ENCODE data around the gene AGBL3.

GRCh38 chr7:135151132-135151531 is 164.8 kb downstream of the AGBL3 start:
- TF ChIP-seq CTCF (conservative IDR thresholded peaks at IDR 0.05 in 1 of 2, IDR thresholded peaks at IDR 0.05 in 1 of 2; ENCODE audit: extremely low read depth in 1 of 2, insufficient read depth in 1 of 2, low read depth in 1 of 2, low read length in 2 of 2) (no peak), EZH2 (IDR thresholded peaks at IDR 0.05; ENCODE audit: borderline replicate concordance, low read length) (no peak)
